HPDE6-E6E7 (cell line): ENCODE data around the gene MCFD2.
"Not testable (repeated sequence)": the region's sequence is repeated elsewhere in the genome, so short reads cannot be mapped to it uniquely, and the experiment has no call there.

ENCODE experiments used
- DNase-seq: peaks from one replicate; pipeline ENCODE4 v3.0.0; 2011; ENCODE audit warnings: missing footprints; ENCODE audit errors: extremely low spot score

The MCFD2 gene

DNA sequence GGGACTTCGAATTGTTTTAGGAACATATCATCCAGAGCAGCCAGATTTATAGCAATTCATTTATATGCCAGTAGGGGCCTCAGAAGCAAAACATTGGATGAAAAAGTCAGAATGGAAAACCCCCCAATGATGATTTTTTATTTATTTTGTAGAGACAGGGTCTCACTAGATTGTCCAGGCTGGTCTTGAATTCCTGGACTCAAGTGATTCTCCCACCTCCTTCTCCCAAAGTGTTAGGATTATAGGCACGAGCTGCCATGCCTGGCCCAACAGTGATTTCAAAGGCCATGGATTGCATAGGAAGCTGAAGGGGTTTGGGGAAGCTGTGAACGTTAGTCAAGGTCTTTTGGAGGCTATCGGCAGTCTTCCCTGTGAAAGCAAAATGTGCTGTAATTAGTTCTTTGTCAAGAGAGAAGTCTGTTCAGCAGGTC, 21.9 kb upstream of the MCFD2 start:
- DNase-seq, result no peak

DNA sequence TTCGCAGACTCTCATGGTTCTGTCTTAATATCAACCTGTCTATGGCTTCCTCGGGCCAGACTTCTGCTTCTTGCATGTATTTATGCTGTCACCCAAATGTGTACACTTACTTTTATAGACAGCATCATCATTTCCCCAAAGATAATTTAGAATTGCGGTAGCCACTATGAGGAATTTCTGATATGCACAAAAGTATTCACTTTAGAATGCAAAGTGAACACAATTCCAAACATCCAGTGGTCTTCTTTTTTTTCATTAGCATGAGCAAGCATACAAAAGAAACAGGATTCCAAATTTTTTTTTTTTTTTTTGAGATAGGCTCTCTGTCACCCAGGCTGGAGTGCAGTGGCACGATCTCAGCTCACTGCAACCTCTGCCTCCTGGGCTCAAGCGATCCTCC, 21.0 kb upstream of the MCFD2 start:
- no peak for DNase-seq

DNA sequence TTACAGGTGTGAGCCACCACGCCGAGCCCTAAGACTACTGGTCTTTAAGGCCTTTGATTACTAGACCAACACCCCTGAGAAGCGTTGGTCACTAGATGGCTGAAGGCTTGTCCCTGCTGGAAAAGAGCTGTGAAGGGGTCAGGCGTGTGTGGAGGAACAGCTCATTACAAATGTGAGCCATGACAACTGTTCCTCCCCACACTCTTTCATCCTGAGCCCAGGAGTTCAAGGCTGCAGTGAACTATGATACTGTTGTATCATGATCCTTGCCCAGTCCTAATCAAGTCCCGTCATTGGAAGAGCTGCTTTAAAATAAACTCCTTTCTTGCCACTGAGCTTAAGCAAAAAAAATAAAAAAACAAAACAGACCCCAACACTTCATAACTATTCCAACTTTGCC, 19.5 kb upstream of the MCFD2 start:
- DNase-seq, result no peak

DNA sequence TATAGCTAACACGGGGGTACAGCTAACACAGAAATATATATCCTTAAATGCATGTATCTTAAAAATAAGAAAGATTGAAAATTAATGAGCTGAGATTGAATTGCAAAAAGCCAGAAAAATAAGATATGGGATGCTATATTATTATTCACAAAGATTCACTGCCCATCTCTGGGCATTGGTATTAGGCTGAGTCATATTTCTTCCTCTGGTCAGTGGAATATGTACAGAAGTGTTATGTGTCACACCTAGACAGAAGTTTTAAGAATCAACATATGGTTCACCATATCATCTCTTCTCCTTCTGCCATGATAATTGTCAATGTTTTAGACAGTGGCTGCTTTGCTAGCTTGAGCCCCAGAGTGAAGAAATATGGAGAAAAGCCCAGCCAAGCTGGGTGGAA, 14.0 kb upstream of the MCFD2 start:
- no peak for DNase-seq

DNA sequence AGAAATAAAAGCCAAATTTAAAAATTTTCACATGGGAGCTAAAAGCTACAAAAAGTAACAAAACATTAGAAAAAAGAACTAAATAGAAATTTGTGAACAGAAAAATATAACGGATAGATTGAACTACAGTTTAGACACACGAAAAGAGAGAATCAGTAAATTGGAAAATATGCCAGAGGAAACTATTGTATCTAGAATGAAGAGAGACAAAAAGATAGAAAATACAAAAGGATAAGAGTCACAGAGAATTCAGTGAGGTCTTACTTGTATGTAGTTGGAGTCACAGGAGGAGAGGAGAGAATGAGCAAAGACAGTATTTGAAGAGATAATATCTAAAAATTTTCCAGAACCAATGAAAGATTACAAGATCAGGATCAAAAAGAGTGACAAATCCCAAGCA, 11.3 kb upstream of the MCFD2 start:
- no peak for DNase-seq

DNA sequence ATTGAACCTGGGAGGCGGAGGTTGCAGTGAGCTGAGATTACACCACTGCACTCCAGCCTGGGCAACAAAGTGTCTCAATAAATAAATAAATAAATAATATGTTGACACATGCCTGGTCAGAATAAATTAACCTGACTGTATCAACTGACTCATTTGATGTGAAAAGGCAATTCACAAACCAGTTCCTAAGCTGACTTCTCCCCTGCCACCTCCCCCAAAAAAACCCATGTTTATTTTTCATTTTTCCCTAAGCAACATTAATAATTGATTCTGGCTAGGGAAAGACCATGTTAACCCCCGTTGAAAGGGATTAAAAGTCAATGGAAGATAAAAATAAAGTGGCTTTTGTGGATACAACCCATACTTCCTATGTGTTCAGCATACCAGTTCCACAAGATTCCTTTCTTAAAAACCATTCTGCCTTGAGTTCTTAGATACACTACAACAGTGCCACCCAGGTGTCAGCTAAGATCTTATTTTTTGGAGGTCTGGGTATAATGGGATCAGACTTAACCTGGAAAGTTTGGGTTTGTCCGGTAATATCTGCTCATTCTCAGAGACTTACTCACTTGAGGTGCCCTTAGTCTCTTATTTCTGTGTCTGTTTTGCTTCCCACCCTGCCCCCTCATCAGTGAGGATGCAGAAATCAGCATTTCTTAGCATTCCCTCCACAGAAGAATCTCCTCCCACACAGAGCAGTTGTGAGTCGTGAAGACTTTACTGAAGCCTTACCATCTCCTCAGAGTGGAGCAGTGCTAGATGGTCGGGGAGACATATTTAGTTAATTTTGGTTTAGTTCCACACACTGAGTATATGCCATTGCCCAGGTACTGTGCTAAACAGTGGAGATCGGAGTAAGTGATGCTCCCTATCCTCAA, 10.1 kb upstream of the MCFD2 start:
- no peak for DNase-seq

DNA sequence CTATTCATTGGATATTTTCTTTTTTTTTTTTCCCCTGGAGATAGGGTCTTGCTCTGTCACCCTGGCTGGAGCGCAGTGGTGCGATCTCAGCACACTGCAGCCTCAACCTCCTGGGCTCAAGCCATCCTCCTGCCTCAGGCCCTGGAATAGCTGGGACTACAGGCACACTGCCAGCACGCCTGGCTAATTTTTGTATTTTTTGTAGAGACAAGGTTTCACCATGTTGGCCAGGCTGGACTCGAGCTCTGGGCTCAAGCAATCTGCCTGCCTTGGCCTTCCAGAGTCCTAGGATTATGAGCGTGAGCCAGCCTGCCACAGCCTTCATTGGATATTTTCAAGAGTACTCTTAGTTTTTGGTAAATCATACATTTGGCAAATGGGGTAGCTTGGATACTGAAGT, 9.0 kb upstream of the MCFD2 start:
- DNase-seq, result no peak

DNA sequence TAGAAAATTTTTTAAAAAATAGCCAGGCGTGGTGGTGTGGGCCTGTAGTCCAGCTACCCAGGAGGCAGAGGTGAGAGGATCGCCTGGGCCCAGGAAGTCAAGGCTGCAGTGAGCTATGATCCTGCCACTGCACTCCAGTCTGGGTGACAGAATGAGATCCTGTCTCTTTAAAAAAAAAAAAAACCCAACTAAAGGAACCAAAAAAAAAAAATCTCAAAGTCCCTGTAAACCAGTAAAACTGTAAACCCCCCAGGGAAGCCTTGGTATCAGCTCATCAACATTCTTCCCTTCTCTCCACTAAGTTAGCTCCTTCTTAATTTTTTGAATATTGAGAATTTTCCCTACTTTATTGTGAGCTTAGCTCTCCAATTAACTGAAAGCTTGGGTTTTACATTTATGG, 8.4 kb upstream of the MCFD2 start:
- DNase-seq, result no peak

DNA sequence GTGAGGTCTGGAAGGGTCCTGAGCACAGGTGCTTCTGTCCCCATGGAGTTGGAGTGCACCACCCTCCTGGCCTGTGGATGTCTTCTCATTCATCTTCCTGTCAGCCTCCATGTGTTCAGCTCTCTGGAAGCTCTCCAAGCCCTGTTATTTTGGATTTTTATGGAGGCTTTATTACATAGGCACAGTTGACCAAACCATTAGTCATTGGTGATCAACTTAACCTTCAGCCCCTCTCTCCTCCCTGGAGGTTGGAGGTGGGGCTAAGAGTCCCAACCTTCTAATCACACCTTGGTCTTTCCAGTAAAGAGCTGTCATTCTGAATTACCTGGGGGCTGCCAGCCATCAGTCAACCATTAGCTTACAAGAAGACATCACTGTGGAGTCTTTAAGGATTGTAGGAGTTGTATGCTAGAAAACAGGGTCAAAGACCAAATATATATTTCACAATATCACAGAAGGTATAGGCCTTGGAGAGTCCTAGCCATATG, 7.5 kb upstream of the MCFD2 start:
- no peak for DNase-seq

DNA sequence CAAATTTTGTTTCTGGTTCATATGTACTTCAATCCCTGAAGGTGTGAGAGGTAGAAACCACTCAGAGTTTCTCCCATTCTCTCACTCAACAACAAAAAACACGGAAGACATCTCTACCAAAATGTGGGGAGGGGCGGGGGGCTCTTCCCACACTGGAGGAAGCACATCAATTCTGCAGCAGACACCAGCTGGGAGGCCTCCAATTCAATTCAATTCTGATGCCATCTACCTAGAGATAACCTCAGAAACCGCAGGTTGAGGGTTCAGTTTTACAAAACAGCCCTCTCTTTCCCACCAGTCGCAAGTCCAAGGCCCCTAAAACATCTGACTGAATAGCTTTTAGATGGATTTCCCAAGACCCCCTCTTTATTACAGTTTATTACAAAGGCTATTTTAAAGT, 7.0 kb upstream of the MCFD2 start:
- no peak for DNase-seq

DNA sequence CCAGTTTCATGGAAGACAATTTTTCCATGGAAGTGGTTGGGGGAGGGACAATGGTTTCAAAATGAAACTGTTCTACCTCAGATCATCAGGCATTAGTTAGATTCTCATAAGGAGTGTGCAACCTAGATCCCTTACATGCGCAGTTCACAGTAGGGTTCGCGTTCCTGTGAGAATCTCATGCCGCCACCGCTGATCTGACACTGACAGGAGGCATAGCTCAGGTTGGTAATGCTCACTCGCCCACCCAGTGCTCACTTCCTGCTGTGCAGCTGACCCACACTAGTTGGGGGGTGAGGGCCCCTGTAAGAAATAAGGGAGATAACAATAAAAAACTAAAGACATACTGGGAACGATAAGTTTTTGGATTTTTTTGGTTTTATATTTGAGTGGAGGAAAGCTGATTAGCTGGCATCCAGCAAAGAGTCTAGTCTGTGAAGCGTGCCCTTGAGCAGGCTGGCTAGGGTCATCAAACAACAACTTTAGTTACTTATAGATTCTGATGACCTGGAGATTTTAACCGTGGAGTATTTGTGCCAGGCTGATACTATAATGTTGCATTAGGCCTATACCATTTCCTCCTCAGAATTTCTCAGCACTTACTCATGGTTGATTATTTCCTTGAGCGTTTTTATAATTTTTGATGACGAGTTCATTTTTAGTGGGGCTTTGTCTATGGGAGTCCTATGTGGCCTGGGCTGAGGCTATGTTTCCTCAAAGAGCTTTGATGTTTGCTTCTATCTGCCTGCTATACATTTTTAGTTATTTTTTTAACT, 6.3 kb upstream of the MCFD2 start:
- peak; percentile 59 for DNase-seq

DNA sequence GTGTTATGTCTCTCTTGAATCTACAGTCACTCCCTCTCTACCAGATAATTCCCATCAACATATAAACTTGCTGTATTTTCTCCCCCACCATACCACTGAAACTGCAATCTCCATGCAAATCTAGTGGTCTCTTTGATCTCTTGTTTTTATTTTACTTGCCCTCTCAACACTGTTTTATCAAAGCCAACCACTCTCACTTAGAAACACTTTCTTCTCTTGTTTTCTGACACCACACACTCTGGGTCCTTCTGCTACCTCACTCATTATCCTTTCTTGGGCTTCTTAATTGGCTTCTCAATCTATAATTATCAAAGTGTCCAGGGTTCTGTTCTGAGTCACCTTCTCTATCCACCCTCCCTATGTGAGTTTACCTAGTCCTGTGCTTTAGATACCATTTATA, 2.0 kb upstream of the MCFD2 start:
- no peak for DNase-seq

DNA sequence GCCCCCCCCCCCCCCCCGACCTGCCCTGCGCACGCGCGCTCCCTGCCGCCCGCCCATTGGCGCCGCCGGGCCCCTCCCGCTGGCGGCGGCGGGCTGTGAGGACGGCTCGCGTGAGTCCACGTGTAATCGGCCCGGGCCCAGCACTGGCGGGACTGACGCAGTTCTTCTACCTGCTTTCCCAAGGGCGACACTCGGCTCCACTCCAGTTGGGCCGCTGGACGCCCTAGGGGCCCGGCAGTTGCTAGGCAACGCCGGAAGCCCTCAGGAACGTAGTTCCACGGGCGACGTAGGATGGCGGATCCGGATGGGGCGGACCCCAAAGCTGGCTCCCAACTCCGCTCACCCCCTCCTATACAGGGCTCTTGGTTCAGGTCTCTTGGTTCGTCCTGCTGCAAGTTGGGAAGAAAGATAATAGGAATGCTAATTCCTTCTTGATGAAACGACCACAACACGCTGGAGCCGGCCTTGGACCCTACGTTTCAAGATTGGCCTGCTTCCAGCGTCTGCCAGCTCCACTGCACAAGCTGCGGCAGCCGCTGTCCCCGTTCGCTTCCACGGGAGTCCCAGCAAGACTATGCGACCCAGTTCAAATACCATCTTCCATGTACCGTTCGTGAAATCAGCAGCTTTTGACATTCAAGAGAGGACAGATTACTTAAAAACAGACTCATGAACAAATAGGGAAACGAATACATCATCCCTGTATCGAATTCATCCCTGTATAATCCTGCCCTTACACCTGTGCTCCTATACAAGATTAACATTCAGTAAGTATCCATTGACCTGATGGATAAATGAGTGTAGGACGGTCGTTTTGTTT, 415 bp upstream of the MCFD2 start:
- peak; percentile 78 for DNase-seq

DNA sequence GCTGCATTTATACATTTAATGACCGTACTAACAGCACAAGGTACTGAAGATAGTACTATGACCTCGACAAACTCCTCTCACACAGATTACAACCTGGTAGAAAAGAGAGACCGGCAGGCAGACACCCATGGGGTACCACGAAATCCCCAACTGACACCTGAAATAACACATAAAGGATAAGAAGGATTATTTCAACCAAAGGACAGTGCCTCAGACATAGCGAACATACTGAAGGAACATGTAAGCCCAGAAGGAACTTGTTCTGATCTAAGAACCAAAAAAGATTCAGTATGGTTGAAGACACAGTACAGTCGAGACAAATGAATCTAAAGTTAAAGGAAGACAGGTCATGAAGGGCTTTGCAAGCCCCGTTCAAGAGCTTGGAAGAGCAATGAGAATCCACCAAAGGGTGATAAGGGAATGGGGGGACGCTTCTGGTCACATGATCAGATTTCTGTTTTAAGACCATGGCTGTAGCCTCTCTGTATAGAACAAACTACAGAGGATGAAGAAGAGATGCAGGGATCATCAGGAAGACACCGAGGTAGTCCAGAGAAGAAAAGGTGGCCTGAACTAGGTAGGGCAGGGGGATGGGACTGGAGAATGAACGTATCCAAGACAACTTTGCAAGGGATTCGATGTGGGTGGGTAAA, 902 bp downstream of the MCFD2 start:
- no peak for DNase-seq

DNA sequence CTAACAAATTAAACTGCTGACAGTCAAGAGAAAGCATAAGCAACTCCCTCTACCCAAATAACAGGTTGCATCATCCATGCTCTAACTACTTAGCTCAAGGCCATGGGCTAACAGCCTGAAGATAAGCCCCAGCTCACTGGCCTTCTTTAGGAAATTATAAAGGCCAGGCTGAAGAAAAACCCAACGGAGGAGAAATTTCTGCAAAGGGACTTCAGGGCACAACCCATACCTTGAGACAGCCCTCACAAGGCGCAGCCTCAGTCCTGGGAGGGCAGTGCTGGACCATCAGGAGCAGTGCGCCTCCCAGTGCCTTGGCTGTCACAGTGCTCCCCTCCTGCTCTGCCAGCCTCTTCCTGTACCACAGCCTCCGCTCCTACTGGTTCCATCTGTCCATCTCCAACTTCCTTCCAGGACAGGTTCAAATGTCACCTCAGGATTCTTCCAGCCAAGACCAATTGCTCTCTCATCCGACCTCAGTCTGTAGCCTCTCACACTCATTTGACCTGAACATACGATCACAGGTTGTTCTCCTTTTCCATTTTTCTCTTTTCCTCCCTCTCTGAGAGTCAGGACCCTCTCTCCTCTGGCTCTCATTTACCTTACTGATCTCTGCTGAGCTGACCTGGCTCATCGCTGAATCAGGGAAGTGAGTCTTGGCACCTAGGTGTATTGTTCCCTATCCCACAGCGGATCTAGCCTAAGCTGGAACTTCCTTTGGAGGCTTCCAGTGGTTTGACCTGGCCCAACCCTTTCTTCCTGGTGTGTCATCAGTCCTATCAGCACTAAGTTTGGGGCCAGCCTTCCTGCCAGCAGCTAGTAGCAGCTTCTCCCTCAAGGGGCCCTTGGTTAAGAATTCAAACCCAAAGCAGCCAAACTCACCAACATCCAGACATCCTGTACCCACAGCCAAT, 1.9 kb downstream of the MCFD2 start:
- peak; percentile 79 for DNase-seq

DNA sequence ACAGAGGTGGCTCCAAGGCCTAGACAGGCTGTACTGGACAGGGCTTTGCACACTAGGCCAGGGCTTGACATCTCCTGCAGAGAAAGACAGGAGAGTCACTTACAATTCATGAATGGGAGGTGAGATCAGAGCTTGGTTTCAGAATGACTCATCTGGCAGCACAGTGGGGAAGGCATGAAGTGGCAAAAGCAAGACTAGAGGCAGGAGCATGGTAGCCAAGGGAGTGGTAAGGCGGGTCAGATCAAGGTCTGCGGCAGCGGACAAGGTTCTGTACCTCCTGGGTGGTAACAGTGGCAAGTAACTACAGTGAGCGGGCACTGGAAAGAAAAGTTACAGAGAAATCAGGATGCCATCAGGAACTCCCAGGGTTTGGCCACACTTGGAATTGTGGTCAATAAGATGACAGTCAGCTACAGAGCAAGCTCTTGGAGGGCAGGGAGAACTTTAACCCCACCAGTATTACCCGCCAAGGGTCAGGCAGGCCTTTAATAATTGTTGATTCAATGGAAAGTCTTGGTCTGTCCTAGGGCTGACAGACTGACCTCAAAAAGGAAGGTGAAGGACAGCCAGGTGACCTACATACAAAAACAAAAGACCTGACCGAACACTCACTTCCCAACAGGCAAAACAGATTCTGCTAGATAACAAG, 5.7 kb downstream of the MCFD2 start:
- DNase-seq, result peak; percentile 89

DNA sequence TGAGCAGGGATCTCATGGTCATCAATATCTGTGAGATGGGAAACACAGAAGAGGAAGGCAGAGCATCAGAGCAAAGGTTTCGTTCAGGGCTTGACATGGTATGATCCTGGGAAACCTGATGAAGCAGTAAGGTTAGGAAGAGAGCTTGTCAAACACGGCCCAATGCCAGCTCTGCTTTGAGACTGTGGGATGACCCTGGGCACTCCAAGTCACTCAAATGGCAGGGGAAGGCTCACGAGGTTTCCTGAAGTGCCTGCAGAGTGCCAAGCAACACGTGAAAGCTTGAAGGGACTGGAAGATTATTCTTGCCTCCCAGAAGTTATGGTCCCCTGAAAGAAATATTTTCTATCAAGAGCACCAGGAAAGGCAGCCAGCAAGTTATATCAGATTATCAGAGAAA, 6.5 kb downstream of the MCFD2 start:
- no peak for DNase-seq

DNA sequence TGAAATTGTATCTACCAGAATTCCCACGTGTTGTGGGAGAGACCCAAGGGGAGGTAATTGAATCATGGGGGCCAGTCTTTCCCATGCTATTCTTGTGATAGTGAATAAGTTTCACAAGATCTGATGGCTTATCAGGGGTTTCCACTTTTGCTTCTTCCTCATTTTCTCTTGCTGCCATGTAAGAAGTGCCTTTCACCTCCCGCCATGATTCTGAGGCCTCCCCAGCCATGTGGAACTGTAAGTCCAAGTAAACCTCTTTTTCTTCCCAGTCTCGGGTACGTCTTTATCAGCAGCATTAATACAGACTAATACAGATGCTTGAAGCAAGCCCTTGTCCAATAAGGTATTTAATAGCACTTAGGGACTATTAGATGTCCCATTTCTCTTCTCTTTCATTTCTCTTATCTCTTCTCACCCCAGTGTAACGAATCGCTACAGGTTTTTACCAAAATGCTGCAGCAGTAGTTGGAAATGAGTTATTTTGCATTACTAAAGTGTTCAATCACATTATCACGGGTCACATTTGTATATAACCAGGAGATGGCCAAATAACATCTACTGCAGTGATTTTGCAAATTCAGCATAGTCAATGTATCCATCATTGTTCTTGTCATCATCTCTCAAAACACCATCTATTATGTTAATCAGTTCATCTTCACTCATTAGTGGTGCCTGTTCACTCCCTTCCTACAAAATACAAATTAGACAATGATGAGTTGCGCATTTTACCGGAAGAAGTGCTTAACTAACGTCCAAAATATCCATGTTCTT, 10.5 kb downstream of the MCFD2 start:
- DNase-seq, result not testable (repeated sequence)

DNA sequence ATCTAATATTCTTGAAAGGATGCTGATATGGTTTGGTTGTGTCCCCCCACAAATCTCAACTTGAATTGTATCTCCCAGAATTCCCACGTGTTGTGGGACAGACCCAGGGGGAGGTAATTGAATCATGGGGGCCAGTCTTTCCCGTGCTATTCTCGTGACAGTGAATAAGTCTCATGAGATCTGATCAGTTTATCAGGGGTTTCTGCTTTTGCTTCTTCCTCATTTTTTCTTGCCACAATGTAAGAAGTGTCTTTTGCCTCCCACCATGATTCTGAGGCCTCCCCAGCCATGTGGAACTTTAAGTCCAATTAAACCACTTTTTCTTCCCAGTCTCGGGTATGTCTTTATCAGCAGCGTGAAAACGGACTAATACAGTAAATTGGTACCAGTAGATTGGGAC, 12.6 kb downstream of the MCFD2 start:
- DNase-seq, result not testable (repeated sequence)
